SK-N-SH (cell line): ENCODE results near the gene RNF214. TPM values are rescaled to one million over a fixed set of nuclear protein-coding genes. Genes with fewer than 3 reads are reported as not detected.

Experiments used
- CTCF ChIA-PET: fragments of 300-600, 350-600 bp; formaldehyde crosslinking; extraction: SDS; loops from one replicate; lab custom pipeline; 2021; lab: Yijun Ruan, JAX
- POLR2A ChIA-PET: fragments of 350-600 bp; sonication (Branson Sonifier 250); formaldehyde crosslinking; extraction: SDS; loops from one replicate; lab custom pipeline; 2020; ENCODE audit warnings: antibody characterized with exemption, inconsistent platforms; lab: Yijun Ruan, JAX
- DNase-seq: peaks from one replicate; pipeline ENCODE4 v3.0.0; 2012
- H2AFZ ChIP-seq: fragments of 200-600 bp; sonication (generic); 2 replicates; pipeline ENCODE4 v1.8.1; 2016; ENCODE audit warnings: antibody characterized with exemption, mild to moderate bottlenecking, low read depth
- H3F3A ChIP-seq: fragments of 200-600 bp; sonication (generic); replicated peaks from 2 replicates; pipeline ENCODE3; 2016; ENCODE audit warnings: antibody characterized with exemption, mild to moderate bottlenecking; ENCODE audit not compliant: insufficient read depth
- H3K27ac ChIP-seq, 2 experiments: fragments of 200-500 bp in 1 of 2; fragments of 200-600 bp in 1 of 2; sonication (Bioruptor generic) in 1 of 2; sonication (generic), shearing (Covaris generic) in 1 of 2; 2 replicates each; pipeline versions ENCODE4 v1.5.1 to v1.6.1; 2014 to 2016; ENCODE audit warnings: low read depth in 2 of 2, inconsistent platforms in 1 of 2, low read length in 1 of 2, mild to moderate bottlenecking in 1 of 2, mixed read lengths in 1 of 2
- H3K27me3 ChIP-seq: fragments of 200-600 bp; sonication (generic), shearing (Covaris generic); 2 replicates; pipeline ENCODE4 v1.6.1; 2016; ENCODE audit warnings: mixed run types; ENCODE audit not compliant: insufficient read depth
- H3K36me3 ChIP-seq, 2 experiments: fragments of 200-500 bp in 1 of 2; fragments of 200-600 bp in 1 of 2; sonication (Bioruptor generic) in 1 of 2; sonication (generic) in 1 of 2; replicated peaks in 1 of 2; 2 replicates each; pipeline versions ENCODE3 to v1.5.1; 2014 to 2016; ENCODE audit warnings: low read length in 1 of 2, mild to moderate bottlenecking in 1 of 2; ENCODE audit not compliant: insufficient read depth in 2 of 2, control insufficient read depth in 1 of 2
- H3K4me1 ChIP-seq, 2 experiments: fragments of 200-500 bp in 1 of 2; fragments of 200-600 bp in 1 of 2; sonication (Bioruptor generic) in 1 of 2; sonication (generic), shearing (Covaris generic) in 1 of 2; 2 replicates each; pipeline versions ENCODE4 v1.5.1 to v1.6.1; 2014 to 2016; ENCODE audit warnings: low read depth in 1 of 2, low read length in 1 of 2, mixed run types in 1 of 2; ENCODE audit not compliant: insufficient read depth in 2 of 2, control insufficient read depth in 1 of 2
- H3K4me2 ChIP-seq: fragments of 200-600 bp; sonication (generic), shearing (Covaris generic); 2 replicates; pipeline ENCODE4 v1.6.1; 2017; ENCODE audit warnings: mixed run types
- H3K4me3 ChIP-seq, 2 experiments: fragments of 200-500 bp in 1 of 2; fragments of 200-600 bp in 1 of 2; sonication (Bioruptor generic) in 1 of 2; sonication (generic), shearing (Covaris generic) in 1 of 2; 2 replicates each; pipeline versions ENCODE4 v1.5.1 to v1.8.1; 2014 to 2016; ENCODE audit warnings: low read depth in 2 of 2, inconsistent platforms in 1 of 2, low read length in 1 of 2, mild to moderate bottlenecking in 1 of 2, mixed read lengths in 1 of 2, moderate library complexity in 1 of 2
- H3K79me2 ChIP-seq: fragments of 200-600 bp; sonication (generic); 2 replicates; pipeline ENCODE4 v1.8.1; 2017; ENCODE audit warnings: mild to moderate bottlenecking; ENCODE audit not compliant: insufficient read depth
- H3K9ac ChIP-seq: fragments of 200-600 bp; sonication (generic); 2 replicates; pipeline ENCODE4 v1.6.1; 2017; ENCODE audit warnings: mixed run types
- H3K9me2 ChIP-seq: fragments of 200-600 bp; sonication (generic); 2 replicates; pipeline ENCODE4 v1.6.1; 2017; ENCODE audit warnings: mixed run types
- H3K9me3 ChIP-seq: fragments of 200-600 bp; sonication (generic); 2 replicates; pipeline ENCODE4 v1.6.1; 2017; ENCODE audit warnings: mixed run types, mild to moderate bottlenecking, moderate library complexity
- H4K20me1 ChIP-seq: fragments of 200-600 bp; sonication (generic); 2 replicates; pipeline ENCODE4 v1.6.1; 2017; ENCODE audit warnings: mild to moderate bottlenecking, mixed run types; ENCODE audit not compliant: insufficient read depth
- CHD2 ChIP-seq: fragments of 150-350 bp; IDR thresholded peaks from 2 replicates; pipeline ENCODE4 v1.6.1; 2018; ENCODE audit warnings: low read length; ENCODE audit not compliant: partially characterized antibody
- CTCF ChIP-seq: fragments of 200-600 bp; sonication (generic); IDR thresholded peaks from 2 replicates; pipeline ENCODE4 v1.6.1; 2017; ENCODE audit warnings: antibody characterized with exemption, mild to moderate bottlenecking, moderate library complexity
- ELF1 ChIP-seq: IDR thresholded peaks from 2 replicates; pipeline ENCODE4 v1.4.0; 2012
- EP300 ChIP-seq, 2 experiments: IDR thresholded peaks; 2 replicates each; pipeline versions ENCODE4 v1.4.0 to v1.6.1; 2012; ENCODE audit warnings: borderline replicate concordance in 1 of 2, low read depth in 1 of 2, low read length in 1 of 2
- EZH2phosphoT487 ChIP-seq: fragments of 200-600 bp; sonication (generic); IDR thresholded peaks from 2 replicates; pipeline ENCODE4 v1.6.1; 2017; ENCODE audit warnings: low read depth, mixed run types, mild to moderate bottlenecking, antibody characterized with exemption, moderate library complexity, borderline replicate concordance
- FOSL2 ChIP-seq: IDR thresholded peaks from 2 replicates; pipeline ENCODE4 v1.4.0; 2012; ENCODE audit warnings: low read depth, mild to moderate bottlenecking, moderate library complexity, borderline replicate concordance
- FOXJ3 ChIP-seq: sonication (generic); formaldehyde crosslinking; IDR thresholded peaks from 2 replicates; pipeline ENCODE4 v1.5.1; 2020; ENCODE audit warnings: mild to moderate bottlenecking, missing genetic modification reagents
- FOXM1 ChIP-seq: IDR thresholded peaks from 2 replicates; pipeline ENCODE4 v1.4.0; 2012; ENCODE audit warnings: low read depth, mild to moderate bottlenecking
- GABPA ChIP-seq: IDR thresholded peaks from 2 replicates; pipeline ENCODE4 v1.4.0; 2012; ENCODE audit warnings: low read depth, mild to moderate bottlenecking
- IRF3 ChIP-seq: fragments of 150-350 bp; IDR thresholded peaks from 2 replicates; pipeline ENCODE4 v1.6.1; 2016; ENCODE audit warnings: mild to moderate bottlenecking, low read depth, low read length
- JUND ChIP-seq: IDR thresholded peaks from 2 replicates; pipeline ENCODE4 v1.4.0; 2012
- MAX ChIP-seq: IDR thresholded peaks from 2 replicates; pipeline ENCODE4 v1.4.0; 2012; ENCODE audit warnings: low read depth
- MEF2A ChIP-seq: IDR thresholded peaks from 2 replicates; pipeline ENCODE4 v1.4.0; 2012; ENCODE audit warnings: low read depth, borderline replicate concordance
- REST ChIP-seq: IDR thresholded peaks from 2 replicates; pipeline ENCODE4 v1.6.1; 2012; ENCODE audit warnings: mild to moderate bottlenecking, low read depth, low read length, moderate library complexity
- SIN3A ChIP-seq: IDR thresholded peaks from 2 replicates; pipeline ENCODE4 v1.6.1; 2012; ENCODE audit warnings: low read depth, mild to moderate bottlenecking, low read length, moderate library complexity, borderline replicate concordance
- TAF1 ChIP-seq: IDR thresholded peaks from 2 replicates; pipeline ENCODE4 v1.6.1; 2012; ENCODE audit warnings: low read depth, mild to moderate bottlenecking, low read length, moderate library complexity, borderline replicate concordance
- TCF12 ChIP-seq: IDR thresholded peaks from 2 replicates; pipeline ENCODE4 v1.4.0; 2012
- TEAD4 ChIP-seq: IDR thresholded peaks from 2 replicates; pipeline ENCODE4 v1.4.0; 2012; ENCODE audit warnings: mild to moderate bottlenecking, borderline replicate concordance; ENCODE audit not compliant: insufficient read depth
- USF2 ChIP-seq: fragments of 150-350 bp; IDR thresholded peaks from 2 replicates; pipeline ENCODE4 v1.6.1; 2017; ENCODE audit warnings: antibody characterized with exemption, low read length, low read depth, borderline replicate concordance
- YY1 ChIP-seq: IDR thresholded peaks from 2 replicates; pipeline ENCODE4 v1.4.0; 2012; ENCODE audit warnings: low read depth, mild to moderate bottlenecking
- WGBS: methylation state at CpG from one replicate; pipeline ENCODE4 v1.1.6; 2017; ENCODE audit warnings: low lambda C conversion rate; 5-methylcytosine and 5-hydroxymethylcytosine counted together
- polyA plus RNA-seq, 3 experiments: library from polyadenylated mRNA; depleted of rRNA; stranded (reverse); fragments of >200 nt; gene quantifications; 2 replicates each; pipeline ENCODE4 v1.2.3, GENCODE V29; 2012

RNF214 gene
- polyA plus RNA-seq, 1 of the 3 experiments (the other 2 are of a cell fraction) = 15.4 TPM

- ChIA-PET POLR2A (no interaction called here), CTCF (no interaction called here)
- Histone ChIP-seq H3K9ac (no peak overlapping the region), H3K36me3 (peaks cover 37 to 41% of the 10 kb centered on the region in 2 experiments), H3K4me1 (no peaks in the 10 kb centered on the region), H3K9me2 (no peaks in the 10 kb centered on the region), H3K27me3 (no peaks in the 10 kb centered on the region), H3K9me3 (no peaks in the 10 kb centered on the region), H3K4me3 (no peak overlapping the region), H4K20me1 (no peaks in the 10 kb centered on the region), H3K27ac (no peak overlapping the region), H3F3A (peaks cover 5% of the 10 kb centered on the region), H3K4me2 (no peak overlapping the region), H2AFZ (no peak overlapping the region), H3K79me2 (no peaks in the 10 kb centered on the region)
- TF ChIP-seq CTCF (peak; percentile 27; the same call in 1 of the 2 replicates), EZH2phosphoT487 (no peak)
- DNase-seq = no peak
- WGBS = 87% methylated on average over 7 of the region's 10 CpGs
Observed at GRCh38 chr11:117251506-117251905, 19.0 kb downstream of the RNF214 start.

GRCh38 chr11:117255966-117256365 is 23.5 kb downstream of the RNF214 start:
- CTCF ChIA-PET = no interaction called here
- H3K4me1 ChIP-seq = peaks cover 0 to 4% of the 10 kb centered on the region in 2 experiments; a peak in 1 of 4 replicates
- H3K9me2 ChIP-seq = no peaks in the 10 kb centered on the region
- WGBS = 77% methylated on average over 3 of the region's 3 CpGs
- no peak overlapping the region for H3K9ac ChIP-seq
- peaks cover 19% of the 10 kb centered on the region for H3F3A ChIP-seq
- POLR2A ChIA-PET = no interaction called here
- peaks cover 16 to 20% of the 10 kb centered on the region in 2 experiments for H3K36me3 ChIP-seq
- no peaks in the 10 kb centered on the region for H4K20me1 ChIP-seq
- no peaks in the 10 kb centered on the region for H3K79me2 ChIP-seq
- no peaks in the 10 kb centered on the region for H3K9me3 ChIP-seq
- H2AFZ ChIP-seq = no peak overlapping the region
- no peak overlapping the region for H3K4me2 ChIP-seq
- H3K4me3 ChIP-seq = no peak overlapping the region
- H3K27me3 ChIP-seq = no peaks in the 10 kb centered on the region
- DNase-seq = no peak
- H3K27ac ChIP-seq = no peak overlapping the region
- TF ChIP-seq TEAD4 = no peak
- TF ChIP-seq ELF1 = no peak
- no peak for TF ChIP-seq GABPA
- TF ChIP-seq YY1 = no peak
- TF ChIP-seq IRF3 = no peak
- no peak for TF ChIP-seq TCF12
- no peak for TF ChIP-seq FOXM1
- TF ChIP-seq CHD2 = no peak
- no peak for TF ChIP-seq MEF2A
- no peak for TF ChIP-seq FOSL2
- no peak for TF ChIP-seq FOXJ3 (CRISPR knock-in tag)
- no peak for TF ChIP-seq USF2
- TF ChIP-seq TAF1 = no peak
- TF ChIP-seq SIN3A = no peak
- no peak for TF ChIP-seq REST
- no peak for TF ChIP-seq EP300 (IDR thresholded peaks at IDR 0.05; ENCODE audit: borderline replicate concordance in 1 of 2, low read depth in 1 of 2, low read length in 1 of 2)
- no peak for TF ChIP-seq MAX
- TF ChIP-seq JUND = no peak
- no peak for TF ChIP-seq EZH2phosphoT487
